GM12891 (cell line): ENCODE results near the gene SKA1.
"Not testable (repeated sequence)": the region's sequence is repeated elsewhere in the genome, so short reads cannot be mapped to it uniquely, and the experiment has no call there.

ENCODE experiments used
- DNase-seq: peaks from one replicate; pipeline ENCODE4 v3.0.0; 2011; ENCODE audit warnings: low spot score; ENCODE audit not compliant: insufficient read length
- FAIRE-seq: peaks from 2 replicates; lab custom pipeline; 2011; peaks lifted over from hg19 to GRCh38; lab: Jason Lieb, UNC
- PAX5 ChIP-seq: IDR thresholded peaks from 2 replicates; pipeline ENCODE4 v1.6.1; 2011; ENCODE audit warnings: low read length, moderate library complexity, mild to moderate bottlenecking; ENCODE audit not compliant: insufficient read depth, severe bottlenecking
- POLR2A ChIP-seq: IDR thresholded peaks from 2 replicates; pipeline ENCODE4 v1.6.1; 2011; ENCODE audit warnings: low read depth, low read length, control low read depth
- POLR2AphosphoS5 ChIP-seq: IDR thresholded peaks from 2 replicates; pipeline ENCODE4 v1.6.1; 2011; ENCODE audit warnings: low read depth, low read length, control low read depth
- POU2F2 ChIP-seq: IDR thresholded peaks from 2 replicates; pipeline ENCODE4 v1.6.1; 2011; ENCODE audit warnings: low read depth, mild to moderate bottlenecking, control low read depth, low read length, moderate library complexity
- SPI1 ChIP-seq: IDR thresholded peaks from 2 replicates; pipeline ENCODE4 v1.6.1; 2011; ENCODE audit warnings: low read depth, low read length, control low read depth
- TAF1 ChIP-seq: IDR thresholded peaks from 2 replicates; pipeline ENCODE4 v1.6.1; 2011; ENCODE audit warnings: low read depth, low read length, control low read depth

The SKA1 gene

GRCh38 chr18:50422286-50422898 is 47.5 kb downstream of the SKA1 start:
- DNase-seq, result no peak
- FAIRE-seq, result no peak
- TF ChIP-seq SPI1 (no peak), TAF1 (no peak), POU2F2 (no peak), PAX5 (no peak), POLR2AphosphoS5 (no peak), POLR2A (no peak)

GRCh38 chr18:50424877-50425690 is 50.2 kb downstream of the SKA1 start:
- FAIRE-seq (peak; percentile 26), DNase-seq (no peak)
- TF ChIP-seq PAX5, result no peak
- no peak for TF ChIP-seq TAF1
- TF ChIP-seq POLR2A, result no peak
- no peak for TF ChIP-seq SPI1
- TF ChIP-seq POU2F2, result no peak
- TF ChIP-seq POLR2AphosphoS5, result no peak

GRCh38 chr18:50427896-50428295 is 53.0 kb downstream of the SKA1 start:
- DNase-seq (no peak), FAIRE-seq (no peak)
- TF ChIP-seq TAF1 (no peak), PAX5 (no peak)

GRCh38 chr18:50428531-50429206 is 53.8 kb downstream of the SKA1 start:
- TF ChIP-seq SPI1 (no peak), POLR2AphosphoS5 (no peak), POLR2A (no peak), TAF1 (no peak)
- DNase-seq, result no peak
- peak; percentile 35 for FAIRE-seq

GRCh38 chr18:50429207-50429948 is 54.5 kb downstream of the SKA1 start:
- TF ChIP-seq SPI1 (no peak), TAF1 (no peak), POU2F2 (no peak), POLR2AphosphoS5 (no peak), PAX5 (no peak), POLR2A (no peak)
- DNase-seq (no peak), FAIRE-seq (peak; percentile 55)

GRCh38 chr18:50432915-50433314 is 58.1 kb downstream of the SKA1 start:
- DNase-seq, result no peak
- no peak for FAIRE-seq
- TF ChIP-seq PAX5 (no peak), POLR2AphosphoS5 (no peak), POLR2A (no peak), SPI1 (no peak)

GRCh38 chr18:50436742-50437141 is 61.9 kb downstream of the SKA1 start:
- not testable (repeated sequence) for DNase-seq, FAIRE-seq

- FAIRE-seq (no peak), DNase-seq (no peak)
- no peak for TF ChIP-seq TAF1
- TF ChIP-seq SPI1, result no peak
These were observed 64.7 kb downstream of the SKA1 start for GRCh38 chr18:50439460-50440015.

- TF ChIP-seq POLR2AphosphoS5 (no peak), POU2F2 (no peak), TAF1 (no peak), PAX5 (no peak), SPI1 (no peak), POLR2A (no peak)
- DNase-seq, result no peak
- FAIRE-seq, result no peak
These were observed 66.2 kb downstream of the SKA1 start for GRCh38 chr18:50441016-50441415.

- DNase-seq, result no peak
- FAIRE-seq, result no peak
- TF ChIP-seq POU2F2 (no peak), POLR2A (no peak), PAX5 (no peak), SPI1 (no peak), POLR2AphosphoS5 (no peak), TAF1 (no peak)
These were observed 66.7 kb downstream of the SKA1 start for GRCh38 chr18:50441501-50441900.
